Measurements from ENCODE around the gene RIMBP2.

The RIMBP2 gene

DNA sequence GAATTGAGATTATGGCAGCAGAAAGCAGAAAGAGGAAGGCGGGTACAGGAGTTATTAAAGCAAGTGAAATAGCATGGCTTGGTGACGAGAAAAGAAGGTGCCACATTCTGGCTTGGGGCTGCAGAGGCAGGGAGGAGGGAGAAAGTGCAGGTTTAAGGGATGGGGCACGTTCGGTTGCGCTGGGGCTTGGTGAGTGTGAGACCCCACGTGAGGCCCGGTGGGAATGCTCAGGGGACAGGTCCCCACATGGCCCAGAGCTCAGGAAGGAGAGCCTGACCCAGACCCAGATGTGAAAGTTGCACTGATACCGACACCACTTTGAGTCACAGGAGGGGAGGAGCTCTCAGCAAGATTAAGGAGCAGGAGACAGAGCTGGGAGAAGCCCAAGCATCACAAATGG is 191.3 kb downstream of the RIMBP2 start:
- DNase-seq: no peak
- no peak overlapping the region for H3K4me3 ChIP-seq (ENCODE audit: control insufficient read depth in 1 of 7, extremely low read depth in 1 of 7, insufficient read depth in 4 of 7, low read depth in 2 of 7, low read length in 6 of 7)
- H3K4me1 ChIP-seq (ENCODE audit: control extremely low read depth in 1 of 4, control insufficient read depth in 4 of 4, insufficient read depth in 4 of 4, low read length in 3 of 4): no peaks in the 10 kb centered on the region
- H3K27me3 ChIP-seq (replicated peaks in 2 of 5; ENCODE audit: control insufficient read depth in 4 of 5, insufficient read depth in 5 of 5, low read length in 4 of 5): peaks cover 0 to 2% (median 0%) of the 10 kb centered on the region in 5 experiments
- H3K9me3 ChIP-seq (ENCODE audit: control extremely low read depth in 1 of 5, control insufficient read depth in 4 of 5, insufficient read depth in 2 of 5, low read depth in 1 of 5, low read length in 4 of 5): peaks cover 0 to 1% (median 0%) of the 10 kb centered on the region in 5 experiments
- ChIA-PET POLR2A (no interaction called here), CTCF (interaction anchor here (1.4 kb wide), 1 partner anchor 42 kb away, joined by 3 read pairs; no protein-coding TSS in a partner anchor)
- no peaks in the 10 kb centered on the region for H3K36me3 ChIP-seq (ENCODE audit: control insufficient read depth in 4 of 4, insufficient read depth in 4 of 4, low read length in 3 of 4)
- WGBS (ENCODE audit: insufficient coverage): 74% methylated on average over 8 of the region's 8 CpGs
- H3K27ac ChIP-seq (ENCODE audit: insufficient read depth in 1 of 2, low read depth in 1 of 2, low read length in 2 of 2, poor library complexity in 1 of 2, severe bottlenecking in 2 of 2): no peak overlapping the region

DNA sequence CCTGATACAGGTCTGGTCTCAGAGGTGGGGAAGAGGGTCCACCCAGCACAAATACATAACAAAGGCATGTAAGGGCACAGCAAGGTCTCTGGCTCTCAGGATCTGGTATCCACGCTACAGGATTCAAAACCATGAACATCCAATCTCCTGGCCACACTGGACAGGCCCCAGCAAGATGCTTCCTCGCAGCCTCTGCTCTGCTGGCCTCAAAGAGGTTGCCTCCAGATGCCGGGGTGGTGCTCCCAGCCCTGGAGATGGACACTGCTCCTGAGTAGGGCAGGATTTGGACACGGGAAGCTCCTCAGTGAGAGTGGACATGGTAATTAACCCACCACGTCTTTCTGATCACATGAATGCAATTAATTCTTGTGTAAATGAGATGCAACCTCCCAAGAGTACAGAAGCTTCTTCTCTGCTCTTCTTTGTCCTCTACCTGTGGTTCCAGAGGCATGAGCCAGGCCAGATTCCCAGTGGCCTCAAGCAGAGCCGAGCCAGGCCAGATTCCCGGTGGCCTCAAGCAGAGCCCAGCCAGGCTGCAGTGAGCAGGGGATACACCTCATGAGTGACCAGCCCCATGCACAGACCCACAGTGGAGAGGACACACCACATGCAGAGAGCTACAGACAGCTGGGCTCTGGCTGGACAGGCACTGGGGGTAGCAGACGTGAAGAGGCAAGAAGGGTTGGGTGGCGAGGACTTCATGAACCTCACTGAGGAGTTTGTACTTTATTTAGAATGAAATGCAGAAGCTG is 192.1 kb downstream of the RIMBP2 start:
- no peak for DNase-seq
- H3K27ac ChIP-seq (ENCODE audit: insufficient read depth in 1 of 2, low read depth in 1 of 2, low read length in 2 of 2, poor library complexity in 1 of 2, severe bottlenecking in 2 of 2): no peak overlapping the region
- H3K4me1 ChIP-seq (ENCODE audit: control extremely low read depth in 1 of 4, control insufficient read depth in 4 of 4, insufficient read depth in 4 of 4, low read length in 3 of 4): no peaks in the 10 kb centered on the region
- WGBS (ENCODE audit: insufficient coverage): 85% methylated on average over 9 of the region's 9 CpGs
- H3K4me3 ChIP-seq (ENCODE audit: control insufficient read depth in 1 of 7, extremely low read depth in 1 of 7, insufficient read depth in 4 of 7, low read depth in 2 of 7, low read length in 6 of 7): no peak overlapping the region
- ChIA-PET POLR2A (no interaction called here), CTCF (interaction anchor here (1.4 kb wide), 1 partner anchor 43 kb away, joined by 3 read pairs; no protein-coding TSS in a partner anchor)
- H3K9me3 ChIP-seq (ENCODE audit: control extremely low read depth in 1 of 5, control insufficient read depth in 4 of 5, insufficient read depth in 2 of 5, low read depth in 1 of 5, low read length in 4 of 5): peaks cover 0 to 7% (median 0%) of the 10 kb centered on the region in 5 experiments
- H3K36me3 ChIP-seq (ENCODE audit: control insufficient read depth in 4 of 4, insufficient read depth in 4 of 4, low read length in 3 of 4): no peaks in the 10 kb centered on the region
- H3K27me3 ChIP-seq (replicated peaks in 2 of 5; ENCODE audit: control insufficient read depth in 4 of 5, insufficient read depth in 5 of 5, low read length in 4 of 5): peaks cover 0 to 2% (median 0%) of the 10 kb centered on the region in 5 experiments

DNA sequence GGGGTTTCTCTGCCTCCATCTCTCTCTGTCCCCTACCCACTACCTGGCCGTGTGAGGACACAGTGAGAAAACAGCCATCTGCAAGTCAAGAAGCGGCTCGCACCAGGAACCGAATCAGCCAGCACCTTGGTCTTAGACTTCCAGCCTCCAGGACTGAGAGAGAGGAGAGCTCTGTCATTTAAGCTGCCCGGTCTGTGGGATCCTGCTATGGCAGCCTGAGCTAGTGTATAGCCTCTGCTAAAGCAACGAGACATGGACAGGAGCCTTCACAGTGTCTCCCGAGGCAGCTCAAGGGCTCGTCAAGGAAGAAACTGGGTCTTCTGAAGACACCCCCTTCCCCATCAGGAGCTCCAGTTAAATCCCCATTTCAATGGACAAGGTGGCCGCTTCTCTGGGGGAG is 192.9 kb downstream of the RIMBP2 start:
- no peak for DNase-seq
- WGBS (ENCODE audit: insufficient coverage): 97% methylated on average over 8 of the region's 9 CpGs
- Histone ChIP-seq H3K4me1 (ENCODE audit: control extremely low read depth in 1 of 4, control insufficient read depth in 4 of 4, insufficient read depth in 4 of 4, low read length in 3 of 4) (no peaks in the 10 kb centered on the region), H3K36me3 (ENCODE audit: control insufficient read depth in 4 of 4, insufficient read depth in 4 of 4, low read length in 3 of 4) (no peaks in the 10 kb centered on the region), H3K9me3 (ENCODE audit: control extremely low read depth in 1 of 5, control insufficient read depth in 4 of 5, insufficient read depth in 2 of 5, low read depth in 1 of 5, low read length in 4 of 5) (peaks cover 0 to 7% (median 1%) of the 10 kb centered on the region in 5 experiments), H3K27me3 (replicated peaks in 2 of 5; ENCODE audit: control insufficient read depth in 4 of 5, insufficient read depth in 5 of 5, low read length in 4 of 5) (peaks cover 0 to 2% (median 0%) of the 10 kb centered on the region in 5 experiments), H3K4me3 (ENCODE audit: control insufficient read depth in 1 of 7, extremely low read depth in 1 of 7, insufficient read depth in 4 of 7, low read depth in 2 of 7, low read length in 6 of 7) (no peak overlapping the region), H3K27ac (ENCODE audit: insufficient read depth in 1 of 2, low read depth in 1 of 2, low read length in 2 of 2, poor library complexity in 1 of 2, severe bottlenecking in 2 of 2) (no peak overlapping the region)
- ChIA-PET CTCF (no interaction called here), POLR2A (no interaction called here)

DNA sequence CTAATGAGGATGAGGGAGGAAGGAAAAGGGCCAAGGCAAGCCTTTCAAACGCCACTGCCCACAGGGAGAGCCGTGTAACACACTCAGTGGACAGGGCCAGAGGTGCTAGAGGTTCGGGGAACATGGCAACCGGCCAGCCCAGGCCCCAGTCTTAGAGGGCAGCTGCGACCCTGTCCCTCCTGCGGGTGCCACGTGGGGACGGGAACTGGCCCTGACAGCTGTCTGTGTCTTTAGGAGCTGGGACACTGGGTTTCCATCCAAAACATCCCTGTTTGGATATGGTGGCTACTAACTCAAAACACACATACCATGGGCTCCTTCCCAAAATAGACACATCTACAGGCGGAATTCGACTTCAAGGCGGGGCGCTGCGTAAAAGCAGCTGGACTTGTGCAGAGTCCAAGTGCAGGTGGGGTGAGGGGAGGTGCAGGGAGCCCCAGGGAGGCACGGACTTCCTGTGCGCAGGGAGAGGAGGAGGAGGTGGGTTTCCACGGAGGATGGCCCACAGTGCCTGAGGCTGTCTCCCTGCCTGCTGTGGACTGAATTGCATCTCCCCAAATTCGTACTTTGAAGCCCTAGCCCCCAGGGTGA is 193.8 kb downstream of the RIMBP2 start:
- Histone ChIP-seq H3K27ac (ENCODE audit: insufficient read depth in 1 of 2, low read depth in 1 of 2, low read length in 2 of 2, poor library complexity in 1 of 2, severe bottlenecking in 2 of 2) (no peak overlapping the region), H3K4me1 (ENCODE audit: control extremely low read depth in 1 of 4, control insufficient read depth in 4 of 4, insufficient read depth in 4 of 4, low read length in 3 of 4) (no peaks in the 10 kb centered on the region), H3K4me3 (ENCODE audit: control insufficient read depth in 1 of 7, extremely low read depth in 1 of 7, insufficient read depth in 4 of 7, low read depth in 2 of 7, low read length in 6 of 7) (no peak overlapping the region), H3K9me3 (ENCODE audit: control extremely low read depth in 1 of 5, control insufficient read depth in 4 of 5, insufficient read depth in 2 of 5, low read depth in 1 of 5, low read length in 4 of 5) (peaks cover 0 to 10% (median 1%) of the 10 kb centered on the region in 5 experiments), H3K36me3 (ENCODE audit: control insufficient read depth in 4 of 4, insufficient read depth in 4 of 4, low read length in 3 of 4) (no peaks in the 10 kb centered on the region), H3K27me3 (replicated peaks in 2 of 5; ENCODE audit: control insufficient read depth in 4 of 5, insufficient read depth in 5 of 5, low read length in 4 of 5) (peaks cover 0 to 2% (median 0%) of the 10 kb centered on the region in 5 experiments)
- 77% methylated on average over 10 of the region's 17 CpGs for WGBS (ENCODE audit: insufficient coverage)
- CTCF ChIA-PET: no interaction called here
- DNase-seq: no peak
- POLR2A ChIA-PET: no interaction called here

DNA sequence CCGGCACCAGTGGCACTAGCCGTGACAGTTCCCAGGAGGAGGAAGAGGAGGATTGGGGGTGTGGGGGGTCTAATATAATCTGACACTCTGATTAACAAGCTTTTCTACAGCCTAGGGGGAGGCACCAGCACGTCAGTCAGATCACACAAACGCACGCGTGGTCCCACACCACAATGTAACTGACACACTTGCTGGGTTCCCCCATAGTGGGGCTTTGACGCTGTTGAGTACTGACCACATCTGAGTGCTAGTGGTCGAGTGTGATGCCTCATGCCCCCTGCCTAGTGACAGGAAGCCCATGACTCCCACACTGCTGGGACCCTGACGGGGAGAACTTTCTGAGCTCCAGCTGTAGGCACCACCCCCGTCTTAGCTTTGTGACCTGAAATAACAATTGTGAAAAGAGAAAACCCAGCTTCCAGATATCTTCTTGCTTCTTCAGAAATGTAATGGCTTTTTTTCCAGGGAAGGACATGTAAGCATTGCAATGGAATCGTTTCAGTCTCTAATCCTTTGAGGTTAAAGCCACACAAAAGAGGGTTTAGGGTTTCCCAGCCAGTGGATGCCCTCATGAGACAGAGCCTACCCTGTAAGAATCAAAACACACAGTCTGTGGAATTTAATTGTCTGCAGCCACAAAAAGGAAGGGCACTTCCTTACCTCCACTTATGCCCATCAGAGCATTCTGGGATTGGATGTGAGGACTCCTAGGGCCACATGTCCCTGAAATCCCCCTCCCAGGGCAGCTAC is 194.5 kb downstream of the RIMBP2 start:
- WGBS (ENCODE audit: insufficient coverage): 88% methylated on average over 9 of the region's 11 CpGs
- no peak for DNase-seq
- H3K4me3 ChIP-seq (ENCODE audit: control insufficient read depth in 1 of 7, extremely low read depth in 1 of 7, insufficient read depth in 4 of 7, low read depth in 2 of 7, low read length in 6 of 7): no peak overlapping the region
- H3K4me1 ChIP-seq (ENCODE audit: control extremely low read depth in 1 of 4, control insufficient read depth in 4 of 4, insufficient read depth in 4 of 4, low read length in 3 of 4): no peaks in the 10 kb centered on the region
- ChIA-PET CTCF (no interaction called here), POLR2A (no interaction called here)
- H3K9me3 ChIP-seq (ENCODE audit: control extremely low read depth in 1 of 5, control insufficient read depth in 4 of 5, insufficient read depth in 2 of 5, low read depth in 1 of 5, low read length in 4 of 5): peaks cover 0 to 13% (median 1%) of the 10 kb centered on the region in 5 experiments
- no peak overlapping the region for H3K27ac ChIP-seq (ENCODE audit: insufficient read depth in 1 of 2, low read depth in 1 of 2, low read length in 2 of 2, poor library complexity in 1 of 2, severe bottlenecking in 2 of 2)
- H3K27me3 ChIP-seq (replicated peaks in 2 of 5; ENCODE audit: control insufficient read depth in 4 of 5, insufficient read depth in 5 of 5, low read length in 4 of 5): no peaks in the 10 kb centered on the region
- no peaks in the 10 kb centered on the region for H3K36me3 ChIP-seq (ENCODE audit: control insufficient read depth in 4 of 4, insufficient read depth in 4 of 4, low read length in 3 of 4)

DNA sequence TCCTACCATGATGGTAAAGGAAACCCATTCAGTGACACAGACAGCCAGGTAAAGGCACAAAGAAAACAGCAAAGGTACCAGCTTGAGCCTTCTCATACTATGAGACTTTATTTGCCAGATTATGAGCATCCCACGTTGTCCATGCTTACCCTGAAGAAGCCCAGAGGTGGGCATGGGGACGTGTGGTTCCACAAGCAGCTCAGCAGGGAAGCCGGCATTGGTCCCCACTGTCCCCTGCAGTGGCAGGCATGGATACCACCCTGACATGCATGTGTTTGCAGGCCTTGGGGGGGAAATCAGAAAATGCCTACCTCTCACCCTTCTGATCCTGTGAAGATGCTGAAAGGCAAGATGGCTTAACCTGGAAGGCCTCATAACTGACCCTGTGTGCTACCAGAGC is 195.3 kb downstream of the RIMBP2 start:
- DNase-seq: no peak
- Histone ChIP-seq H3K36me3 (ENCODE audit: control insufficient read depth in 4 of 4, insufficient read depth in 4 of 4, low read length in 3 of 4) (no peaks in the 10 kb centered on the region), H3K4me3 (ENCODE audit: control insufficient read depth in 1 of 7, extremely low read depth in 1 of 7, insufficient read depth in 4 of 7, low read depth in 2 of 7, low read length in 6 of 7) (no peak overlapping the region), H3K27ac (ENCODE audit: insufficient read depth in 1 of 2, low read depth in 1 of 2, low read length in 2 of 2, poor library complexity in 1 of 2, severe bottlenecking in 2 of 2) (no peak overlapping the region), H3K9me3 (ENCODE audit: control extremely low read depth in 1 of 5, control insufficient read depth in 4 of 5, insufficient read depth in 2 of 5, low read depth in 1 of 5, low read length in 4 of 5) (peaks cover 0 to 15% (median 5%) of the 10 kb centered on the region in 5 experiments), H3K4me1 (ENCODE audit: control extremely low read depth in 1 of 4, control insufficient read depth in 4 of 4, insufficient read depth in 4 of 4, low read length in 3 of 4) (no peaks in the 10 kb centered on the region), H3K27me3 (replicated peaks in 2 of 5; ENCODE audit: control insufficient read depth in 4 of 5, insufficient read depth in 5 of 5, low read length in 4 of 5) (no peaks in the 10 kb centered on the region)
- ChIA-PET CTCF (no interaction called here), POLR2A (no interaction called here)
- WGBS (ENCODE audit: insufficient coverage): 82% methylated on average over 3 of the region's 3 CpGs

DNA sequence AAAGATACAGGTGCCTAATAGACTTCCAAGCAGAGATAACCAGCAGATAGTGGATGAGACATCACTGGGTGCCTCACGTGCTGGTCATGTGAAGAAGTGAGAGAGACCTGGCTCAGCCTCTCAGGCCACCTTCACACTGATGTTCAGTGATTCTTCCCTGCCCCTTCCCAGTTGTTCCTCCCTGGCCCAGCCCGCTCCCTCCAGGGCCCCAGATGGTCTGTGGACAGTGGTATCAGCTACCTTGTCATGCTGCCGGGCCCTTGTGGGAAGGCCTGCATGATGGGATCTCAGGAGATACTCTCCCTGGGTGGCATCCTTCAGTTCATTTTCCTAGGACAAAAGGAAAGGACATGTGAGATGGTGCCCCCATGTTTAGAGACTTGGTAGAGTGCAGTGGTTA is 198.5 kb downstream of the RIMBP2 start:
- H3K9me3 ChIP-seq (ENCODE audit: control extremely low read depth in 1 of 5, control insufficient read depth in 4 of 5, insufficient read depth in 2 of 5, low read depth in 1 of 5, low read length in 4 of 5): peaks cover 0 to 15% (median 8%) of the 10 kb centered on the region in 5 experiments
- ChIA-PET POLR2A (no interaction called here), CTCF (no interaction called here)
- no peak for DNase-seq
- H3K36me3 ChIP-seq (ENCODE audit: control insufficient read depth in 4 of 4, insufficient read depth in 4 of 4, low read length in 3 of 4): no peaks in the 10 kb centered on the region
- 100% methylated on average over 2 of the region's 3 CpGs for WGBS (ENCODE audit: insufficient coverage)
- H3K27me3 ChIP-seq (replicated peaks in 2 of 5; ENCODE audit: control insufficient read depth in 4 of 5, insufficient read depth in 5 of 5, low read length in 4 of 5): peaks cover 0 to 7% (median 0%) of the 10 kb centered on the region in 5 experiments
- no peak overlapping the region for H3K4me3 ChIP-seq (ENCODE audit: control insufficient read depth in 1 of 7, extremely low read depth in 1 of 7, insufficient read depth in 4 of 7, low read depth in 2 of 7, low read length in 6 of 7)
- H3K27ac ChIP-seq (ENCODE audit: insufficient read depth in 1 of 2, low read depth in 1 of 2, low read length in 2 of 2, poor library complexity in 1 of 2, severe bottlenecking in 2 of 2): no peak overlapping the region
- H3K4me1 ChIP-seq (ENCODE audit: control extremely low read depth in 1 of 4, control insufficient read depth in 4 of 4, insufficient read depth in 4 of 4, low read length in 3 of 4): no peaks in the 10 kb centered on the region
